GM18517 (cell line): ENCODE results near the gene ARMS2.

ENCODE experiments used
- ATAC-seq: cut with Tn5 transposase; IDR thresholded peaks from one replicate; pipeline ENCODE4 v1.9.1; 2021; ENCODE audit warnings: mild to moderate bottlenecking, moderate library complexity; ENCODE audit not compliant: unreplicated experiment

ARMS2 gene

DNA sequence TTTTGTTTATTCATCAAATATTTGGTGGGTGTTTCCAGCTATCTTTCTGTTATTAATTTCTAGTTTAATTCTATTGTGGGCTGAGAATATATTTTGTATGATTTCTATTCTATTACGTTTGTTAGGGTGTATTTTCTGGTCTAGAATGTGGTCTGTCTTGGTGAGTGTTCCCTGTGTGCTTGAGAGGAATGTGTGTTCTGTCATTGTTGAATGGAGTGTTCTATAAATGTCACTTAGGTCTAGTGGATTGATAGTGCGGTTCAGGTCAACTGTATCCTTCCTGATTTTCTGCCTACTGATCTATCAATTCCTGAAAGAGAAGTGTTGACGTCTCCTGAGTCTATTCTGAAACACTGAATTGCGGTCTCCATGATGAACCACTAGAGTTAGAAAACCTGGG, 15.4 kb downstream of the ARMS2 start:
- ATAC-seq = no peak

DNA sequence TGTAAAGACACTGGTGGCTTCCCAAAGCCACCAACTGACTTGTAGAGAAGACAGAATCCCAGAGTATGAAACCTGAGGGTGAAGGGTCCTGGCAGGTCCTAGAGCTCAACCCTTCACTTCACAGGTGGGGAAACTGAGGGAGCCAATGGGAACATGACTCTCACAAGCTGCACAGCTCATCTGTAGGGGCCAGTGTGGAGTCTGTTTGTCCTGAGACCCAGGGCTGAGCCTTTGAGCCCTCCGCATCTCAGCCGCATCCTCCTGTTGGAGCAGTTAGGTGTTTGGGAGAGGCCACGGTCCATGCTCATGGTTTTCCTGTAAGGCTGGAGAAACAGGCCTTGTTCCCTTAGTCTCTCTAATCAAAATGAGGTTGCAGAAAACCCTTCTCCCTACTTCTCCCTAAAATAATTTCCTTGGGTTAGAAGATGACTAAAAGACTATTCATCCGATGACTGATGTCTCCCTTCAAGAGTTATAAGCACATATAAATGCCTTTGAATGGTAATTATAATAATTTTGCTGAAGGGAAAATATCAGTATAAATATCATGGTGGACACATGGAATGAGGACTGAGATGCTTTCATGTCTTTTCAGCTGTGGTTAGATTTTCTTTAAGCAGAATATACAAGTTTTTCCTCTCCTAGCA, 17.2 kb downstream of the ARMS2 start:
- ATAC-seq = no peak

DNA sequence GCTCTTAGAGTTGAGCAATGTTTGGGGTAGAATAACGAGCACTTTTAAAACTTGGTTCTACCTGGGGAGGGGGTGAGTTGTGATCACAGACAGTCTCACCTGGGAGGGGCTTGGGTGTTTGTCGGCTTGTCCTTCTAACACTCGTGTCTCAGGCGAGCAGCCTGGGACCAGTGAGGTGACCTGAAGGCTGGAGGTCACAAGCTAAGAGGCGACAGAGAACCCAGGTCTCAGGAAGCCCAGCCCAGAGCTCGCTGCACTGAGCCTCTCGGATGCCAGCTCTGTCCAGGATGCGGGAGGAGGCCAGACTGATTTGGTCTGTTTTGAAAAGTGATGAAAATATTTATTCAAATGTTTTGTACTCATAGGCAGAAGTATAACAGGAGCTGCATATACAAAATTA, 18.7 kb downstream of the ARMS2 start:
- ATAC-seq = no peak

DNA sequence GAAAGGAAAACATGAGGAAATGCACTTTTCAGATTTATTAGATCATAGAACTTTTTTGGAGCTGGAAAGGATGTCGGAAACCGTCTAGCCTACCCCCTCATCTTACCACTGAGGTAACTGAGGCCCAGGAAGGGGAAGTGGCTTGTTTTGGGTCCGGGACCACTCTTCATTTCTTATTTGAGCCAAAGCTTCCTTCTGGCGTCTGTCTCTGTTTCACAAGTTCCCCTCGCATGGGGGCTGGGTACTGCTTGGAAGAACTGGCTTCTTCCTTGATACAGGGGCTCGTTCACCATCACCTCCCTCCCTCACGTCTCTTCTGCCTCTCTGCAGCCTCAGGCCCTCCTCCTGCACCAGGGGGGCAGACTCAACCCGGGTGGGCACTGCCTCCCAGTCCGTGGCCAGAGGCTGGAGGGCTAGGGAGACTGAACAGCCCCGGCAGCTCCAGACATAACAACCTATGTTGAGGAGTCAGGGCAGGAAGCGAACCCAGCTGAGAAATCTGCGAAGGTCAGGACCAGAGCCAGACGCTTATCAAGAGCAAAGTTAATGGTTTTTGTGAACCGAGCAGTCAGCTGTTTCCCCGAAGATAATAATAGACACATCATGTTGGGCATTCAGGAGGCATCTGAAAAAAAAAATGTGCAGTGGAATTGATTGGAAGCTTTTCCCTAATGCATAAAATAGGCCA, 19.8 kb downstream of the ARMS2 start:
- ATAC-seq = no peak

DNA sequence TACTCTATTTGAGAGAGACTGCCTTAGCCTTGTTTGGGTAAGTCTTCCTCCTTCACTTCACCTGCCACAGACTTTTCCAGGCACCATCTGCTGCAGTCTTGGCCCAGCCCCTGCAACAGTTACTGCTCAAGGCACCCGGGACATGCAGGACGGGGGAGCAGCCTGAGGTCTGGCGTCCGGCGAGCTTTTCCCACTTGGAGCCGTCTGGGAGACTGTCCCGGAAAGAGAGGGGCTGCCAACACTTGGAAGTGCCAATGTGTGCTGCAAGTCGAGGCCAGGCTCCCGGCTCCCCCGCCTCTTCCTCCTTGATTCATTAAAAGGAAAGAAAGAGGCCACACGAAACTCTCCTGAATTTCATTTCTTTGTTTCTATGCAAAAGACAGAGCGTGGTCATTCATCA, 20.6 kb downstream of the ARMS2 start:
- no peak for ATAC-seq

DNA sequence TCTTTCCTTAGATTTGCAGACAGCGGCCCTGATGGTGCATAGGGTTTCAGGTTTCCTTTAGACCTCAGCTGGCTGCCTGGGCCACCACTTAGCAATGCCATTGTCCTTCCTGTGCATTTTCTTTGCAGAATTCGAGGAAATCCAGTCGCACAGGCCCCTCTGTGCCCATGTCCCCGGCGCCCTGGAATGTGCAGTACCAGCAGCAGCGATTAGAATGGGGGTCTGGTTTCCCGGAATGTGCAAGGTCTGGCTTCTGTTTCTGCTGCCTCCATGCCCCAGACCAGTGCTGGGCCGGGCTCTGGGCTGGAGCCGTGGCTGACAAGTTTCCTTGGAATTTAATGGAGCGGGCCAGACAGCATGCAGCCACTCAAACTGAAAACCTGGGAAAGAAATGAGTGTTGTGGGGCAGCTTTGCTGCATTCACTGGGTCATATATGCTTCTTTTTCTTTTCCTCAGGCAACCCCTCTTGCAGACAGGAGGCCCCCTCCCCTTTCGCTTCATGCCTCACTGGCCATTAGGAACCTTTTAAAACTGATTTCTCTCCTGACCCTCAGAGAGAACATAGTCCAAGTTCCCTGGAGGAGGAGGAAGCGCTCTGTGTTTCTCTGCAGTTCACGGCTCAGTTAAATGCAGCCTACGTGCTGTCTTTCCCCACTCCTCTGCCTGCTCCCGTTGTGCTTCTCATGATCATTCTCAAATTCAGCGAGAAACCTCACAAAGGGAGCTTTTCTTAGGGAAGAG, 21.3 kb downstream of the ARMS2 start:
- ATAC-seq = no peak

DNA sequence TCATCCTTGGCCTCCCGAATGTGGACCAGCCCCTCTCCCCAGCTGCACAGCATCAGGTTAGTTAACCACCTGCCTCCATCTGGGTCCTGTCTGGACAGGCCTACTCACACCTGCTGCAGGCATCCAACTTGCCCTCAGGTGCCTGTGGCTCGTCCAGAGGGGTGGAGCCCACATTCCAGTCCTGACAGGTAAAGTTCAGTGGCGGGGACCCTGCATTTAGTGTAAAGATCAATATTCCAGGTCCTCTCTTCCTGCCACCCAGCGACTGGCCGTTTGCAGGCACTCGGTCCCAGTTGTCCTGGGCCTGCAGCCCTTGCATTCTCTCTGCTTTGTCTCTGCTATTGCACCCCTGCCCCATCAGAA, 21.9 kb downstream of the ARMS2 start:
- ATAC-seq = no peak

DNA sequence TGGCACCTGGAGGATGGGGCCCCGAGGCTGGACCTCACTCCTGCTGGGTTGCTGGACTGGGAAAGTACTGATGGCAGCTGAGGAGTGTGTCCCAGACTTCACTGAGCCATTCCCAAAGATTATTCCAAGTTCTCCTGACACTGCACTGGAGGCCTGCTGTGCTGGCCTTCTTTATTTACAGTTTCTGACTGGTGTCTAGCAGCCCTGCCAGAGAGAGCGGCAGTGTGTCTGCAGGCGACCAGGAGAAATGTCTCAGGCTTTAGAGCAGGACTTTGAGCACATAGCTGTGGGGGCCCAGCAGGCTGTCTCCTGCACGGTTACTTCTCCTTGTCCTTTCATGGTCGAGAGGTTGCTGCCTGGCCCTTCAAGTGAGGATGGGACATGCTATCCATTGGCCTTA, 23.0 kb downstream of the ARMS2 start:
- ATAC-seq = no peak

DNA sequence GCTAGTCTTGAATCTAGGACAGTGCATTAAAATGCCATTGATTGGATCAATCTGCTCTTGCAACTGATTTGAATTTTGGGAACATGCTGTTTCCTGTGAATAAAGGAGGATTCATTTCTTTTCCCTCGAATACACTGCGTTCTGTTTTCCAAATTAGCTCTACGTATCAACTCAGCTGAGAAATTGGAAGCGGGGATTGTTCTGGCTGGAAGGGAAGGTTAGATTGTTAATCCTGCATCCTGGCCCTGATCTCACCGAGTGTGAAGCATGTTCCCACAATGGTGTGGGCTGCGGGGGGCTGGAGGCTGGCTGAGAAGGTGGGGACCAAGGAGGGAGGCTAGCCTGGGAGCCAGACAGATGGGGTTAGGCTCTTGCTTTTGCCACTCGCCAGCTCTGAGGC, 24.5 kb downstream of the ARMS2 start:
- ATAC-seq = no peak

DNA sequence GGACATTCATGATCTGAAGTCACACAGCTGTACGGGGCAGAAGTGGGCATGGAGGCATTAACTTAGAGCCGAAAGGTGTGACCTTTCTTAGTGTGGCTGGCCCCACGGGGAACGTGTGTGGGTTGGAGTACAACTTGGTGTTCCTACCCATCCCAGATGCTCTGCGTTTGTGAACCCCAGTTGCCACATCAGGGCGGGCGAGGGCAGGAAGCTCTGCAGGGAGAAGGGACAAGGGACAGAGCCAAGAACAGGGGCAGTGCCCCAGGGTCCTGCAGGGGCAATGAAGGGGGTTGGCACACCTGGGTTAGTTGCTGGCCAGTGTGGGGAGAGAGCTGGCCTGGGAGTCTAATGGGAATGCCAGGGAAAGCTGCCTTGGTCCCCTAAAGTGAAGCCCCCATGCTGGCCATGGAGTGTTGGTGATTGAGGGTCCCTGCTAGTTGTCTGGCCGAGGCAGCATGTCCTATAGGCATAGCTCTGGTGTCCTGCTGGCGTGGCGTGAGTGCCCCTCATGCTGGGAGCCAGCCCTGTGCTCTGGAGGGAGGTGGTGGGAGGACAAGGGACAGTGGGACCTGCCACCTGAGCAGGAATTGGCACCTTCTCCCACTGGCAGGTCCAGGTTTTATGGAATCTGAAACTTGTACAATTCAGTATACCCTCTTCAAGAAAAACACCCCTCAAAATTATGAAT, 25.8 kb downstream of the ARMS2 start:
- no peak for ATAC-seq

DNA sequence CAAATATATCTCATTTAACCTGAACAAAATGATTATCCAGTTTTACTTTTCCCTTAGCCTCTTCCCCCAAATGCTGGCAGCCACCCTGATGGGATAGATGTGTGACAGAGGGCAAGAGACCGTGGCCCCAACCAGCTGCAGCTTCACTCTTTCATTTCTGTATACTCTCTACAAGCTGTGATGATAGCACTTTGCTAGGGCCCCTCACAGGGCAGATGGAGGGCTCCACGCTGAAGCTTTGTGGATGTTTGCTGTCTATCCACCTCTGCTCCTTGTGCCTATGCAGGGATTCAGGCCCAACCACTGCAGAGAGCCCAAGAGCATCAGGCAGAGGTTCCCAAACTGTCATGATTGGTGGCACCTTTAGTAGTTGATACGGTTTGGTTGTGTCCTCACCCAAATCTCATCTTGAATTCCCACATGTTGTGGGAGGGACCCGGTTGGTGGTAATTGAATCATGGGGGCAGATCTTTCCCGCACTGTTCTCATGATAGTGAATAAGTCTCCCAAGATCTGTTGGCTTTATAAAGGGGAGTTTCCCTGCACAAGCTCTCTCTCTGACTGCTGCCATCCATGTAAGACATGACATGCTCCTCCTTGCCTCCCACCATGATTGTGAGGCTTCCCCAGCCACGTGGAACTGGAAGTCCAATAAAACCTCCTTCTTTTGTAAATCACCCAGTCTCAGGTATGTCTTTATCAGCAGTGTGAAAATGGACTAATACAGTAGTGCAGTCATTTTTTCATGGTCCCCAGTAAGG, 27.0 kb downstream of the ARMS2 start:
- ATAC-seq = no peak

DNA sequence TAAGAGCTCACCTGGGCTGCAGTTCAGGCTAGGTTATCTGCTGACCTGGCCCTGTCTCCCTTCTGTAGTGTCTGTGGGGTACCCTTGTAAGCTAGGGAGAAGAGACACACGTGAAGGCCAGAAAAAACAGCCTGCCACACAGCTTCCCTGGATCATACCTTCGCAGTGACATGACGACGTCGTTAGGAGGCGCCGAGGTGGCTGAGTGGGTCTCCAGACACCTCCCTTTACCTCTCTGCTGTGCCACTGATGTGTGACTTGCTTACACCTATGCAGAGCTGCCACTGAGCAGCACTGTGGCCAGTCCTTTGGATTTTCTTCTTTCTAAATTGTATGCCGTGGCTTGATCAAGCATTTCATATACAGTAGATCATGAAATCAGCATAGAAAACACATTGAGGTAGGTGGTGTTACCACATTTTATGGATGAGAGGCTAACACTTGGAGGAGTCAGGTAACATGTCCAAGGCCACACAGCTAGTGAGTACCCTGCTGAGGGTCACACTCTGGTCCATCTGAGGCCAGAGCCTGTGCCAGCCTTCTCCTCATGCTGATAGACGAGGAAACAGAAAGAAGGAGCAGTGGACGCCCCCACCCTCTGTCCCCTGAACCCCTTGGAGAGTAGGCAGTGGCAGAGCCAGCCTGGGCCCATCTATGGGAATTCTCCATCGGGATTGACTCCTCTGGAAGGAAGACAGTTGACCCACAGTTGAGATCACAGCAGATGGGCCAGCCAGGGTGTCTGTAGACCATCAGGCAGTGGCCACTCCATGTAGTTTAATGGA, 30.0 kb downstream of the ARMS2 start:
- no peak for ATAC-seq

DNA sequence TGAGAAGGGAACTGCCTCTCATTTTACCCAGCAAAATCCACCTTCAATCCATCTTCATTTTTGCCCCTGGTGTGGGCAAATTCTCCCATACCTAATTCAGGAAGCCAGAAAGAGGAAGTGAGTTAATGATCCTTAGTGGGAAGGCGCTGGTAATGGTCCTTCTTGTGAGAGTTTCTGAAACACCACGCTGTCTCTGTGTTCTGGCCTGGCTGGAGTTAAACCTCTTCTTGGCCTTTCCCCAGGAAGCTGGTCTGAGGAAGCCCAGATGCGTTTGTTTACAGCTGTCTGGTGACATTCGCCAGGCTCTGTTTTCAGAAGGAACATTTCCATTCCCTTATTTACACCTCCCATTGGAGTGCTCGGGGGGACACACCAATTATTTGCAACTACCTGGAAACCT, 31.2 kb downstream of the ARMS2 start:
- ATAC-seq = no peak

DNA sequence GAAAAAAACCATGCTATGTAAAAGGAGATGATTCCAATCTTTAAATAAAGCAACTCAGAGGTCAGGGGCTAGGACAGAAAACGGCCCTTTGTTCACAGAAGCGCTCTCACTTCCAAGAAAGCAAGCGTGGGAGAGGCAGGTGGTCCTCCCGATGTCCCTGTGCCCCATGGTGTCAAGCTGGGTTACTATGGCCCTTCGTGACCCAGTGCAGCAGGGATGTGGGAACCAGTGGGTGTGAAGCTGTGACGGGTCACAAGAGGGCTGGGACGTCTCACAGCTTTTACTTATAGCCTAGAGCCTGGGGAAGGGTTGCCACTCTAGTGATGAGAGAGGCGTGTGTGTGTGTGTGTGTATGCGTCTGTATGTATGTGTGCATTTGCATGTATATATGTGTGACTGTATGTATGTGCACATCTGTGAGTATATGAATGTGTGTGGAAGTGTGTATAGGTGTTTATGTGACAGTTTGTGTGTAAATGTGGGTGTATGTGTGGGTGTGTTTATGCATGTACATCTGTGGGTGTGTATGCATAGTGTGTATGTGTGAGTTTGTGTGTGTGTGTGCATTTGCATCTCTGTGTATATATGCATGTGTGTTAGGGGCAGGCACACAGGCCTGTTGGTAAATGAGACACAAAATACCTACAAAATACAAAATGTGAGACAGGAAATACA, 32.1 kb downstream of the ARMS2 start:
- ATAC-seq = no peak

DNA sequence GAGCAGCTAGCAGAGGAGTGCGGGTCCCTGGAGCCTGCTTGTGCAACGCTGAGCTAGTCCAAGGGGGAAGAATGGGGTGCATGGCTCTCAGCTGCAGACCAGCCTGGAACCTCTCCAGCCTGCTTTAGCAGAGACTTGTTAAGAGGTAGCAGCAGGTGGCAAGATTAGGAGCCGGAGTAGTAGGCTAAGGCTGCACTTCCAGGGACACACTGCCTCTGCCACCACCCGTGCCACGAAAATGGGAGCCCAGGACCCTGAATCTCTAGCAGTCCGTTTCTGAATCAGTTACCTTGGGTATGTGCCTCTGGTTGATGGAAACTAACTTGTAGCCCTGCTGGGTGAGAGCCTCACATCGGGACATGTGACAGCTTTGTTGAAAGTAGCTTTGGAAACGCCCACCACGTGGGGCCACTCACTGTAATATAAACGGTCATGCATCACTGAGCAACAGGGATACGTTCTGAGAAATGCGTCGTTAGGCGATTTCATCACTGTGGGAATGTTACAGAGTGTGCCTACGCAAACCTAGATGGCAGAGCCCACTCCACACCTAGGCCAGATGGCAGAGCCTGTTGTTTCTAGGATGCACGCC, 32.8 kb downstream of the ARMS2 start:
- no peak for ATAC-seq

DNA sequence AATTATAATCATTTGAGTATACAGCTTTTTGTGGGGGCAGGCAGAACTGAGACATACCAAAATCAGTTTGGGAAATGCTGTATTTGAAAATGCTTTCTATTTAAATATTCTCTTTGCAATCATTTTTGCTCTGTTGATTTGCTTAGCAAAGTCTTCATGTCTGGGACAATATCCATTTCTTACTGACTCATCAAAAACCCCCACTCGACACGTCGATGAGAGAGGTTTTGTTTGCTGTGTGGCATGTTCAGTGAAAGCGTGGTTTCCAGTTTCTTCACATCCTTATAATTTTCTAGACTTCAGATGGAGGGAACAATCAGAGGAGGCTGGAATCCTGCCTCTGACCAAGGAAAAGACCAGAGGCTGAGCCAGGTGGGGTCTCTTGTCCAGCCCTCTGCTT, 35.8 kb downstream of the ARMS2 start:
- ATAC-seq = no peak

DNA sequence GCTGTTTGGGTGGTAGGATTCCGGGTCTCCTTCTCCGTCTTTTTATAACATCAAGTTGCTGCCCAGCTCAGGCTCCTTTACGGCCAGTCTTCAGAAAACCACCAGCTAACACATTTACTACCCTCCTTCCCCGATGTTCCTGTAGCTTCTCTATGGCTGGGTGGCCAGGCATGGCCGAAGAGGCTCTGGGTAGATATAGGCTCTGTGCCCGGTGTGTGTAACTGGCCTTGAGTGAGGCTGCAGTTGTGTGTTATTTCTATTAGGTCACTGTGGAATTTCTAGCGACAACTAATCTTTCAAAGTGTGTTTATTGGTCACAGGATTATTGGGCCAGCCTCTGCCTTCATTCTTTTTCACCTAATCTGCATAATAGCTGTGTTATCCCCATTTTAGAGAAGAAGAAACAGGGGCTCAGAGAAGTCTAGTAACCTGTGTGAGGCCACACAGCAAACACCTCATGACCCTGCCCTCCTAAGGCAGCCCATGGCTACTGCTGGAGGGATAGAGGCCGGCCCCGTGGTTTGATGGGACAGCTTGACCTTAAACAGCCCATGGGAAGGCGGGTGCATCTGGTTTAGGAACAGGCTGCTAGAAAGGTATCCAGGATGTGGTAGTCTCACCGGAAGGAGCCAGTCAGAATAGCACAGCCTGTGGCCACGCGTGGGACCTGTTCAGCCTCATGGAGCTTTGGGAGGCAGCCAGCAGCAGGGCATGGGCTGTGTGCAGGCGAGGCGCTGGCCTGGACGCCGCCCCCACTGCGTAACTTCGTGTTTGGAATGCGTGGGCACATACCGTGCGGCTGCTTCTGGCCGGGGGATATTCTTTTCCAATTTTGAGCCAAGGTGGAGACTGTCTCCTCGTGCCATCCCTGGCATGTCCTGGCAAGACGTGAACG, 36.6 kb downstream of the ARMS2 start:
- no peak for ATAC-seq

DNA sequence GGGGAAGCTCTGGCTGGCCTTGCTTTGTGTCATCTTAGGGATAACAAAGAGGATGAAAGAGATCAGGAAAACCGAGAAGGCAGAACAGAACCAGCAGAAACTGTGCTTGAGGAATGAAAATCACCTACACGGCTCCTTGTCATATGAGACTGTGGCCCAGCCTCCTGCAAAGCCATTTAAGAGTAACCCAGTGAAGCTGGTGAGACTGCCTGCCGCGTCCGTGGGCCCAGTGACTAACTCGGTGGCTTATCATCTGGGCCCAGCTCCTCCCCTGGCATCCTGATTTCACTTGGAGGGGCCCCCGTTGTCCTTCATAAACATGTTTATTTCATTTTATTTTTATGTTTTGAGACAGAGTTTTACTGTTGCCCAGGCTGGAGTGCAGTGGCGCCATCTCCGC, 37.6 kb downstream of the ARMS2 start:
- no peak for ATAC-seq
